BJ (cell line): ENCODE data around the gene EME2. TPM values are rescaled to one million over a fixed set of nuclear protein-coding genes. Genes with fewer than 3 reads are reported as not detected.

Experiments used
- CTCF ChIA-PET: fragments of 350-600 bp; formaldehyde crosslinking; extraction: SDS; loops from one replicate; lab custom pipeline; 2021; ENCODE audit warnings: antibody characterized with exemption, inconsistent platforms; lab: Yijun Ruan, JAX
- POLR2A ChIA-PET: fragments of 300-600 bp; sonication (Branson Sonifier 250); formaldehyde crosslinking; extraction: SDS; loops from one replicate; lab custom pipeline; 2021; ENCODE audit warnings: antibody characterized with exemption; lab: Charles Lee
- DNase-seq: peaks from one replicate; pipeline ENCODE4 v3.0.0-alpha.2; 2011; ENCODE audit warnings: low read depth
- H3K27me3 ChIP-seq: 2 replicates; pipeline ENCODE4 v1.6.0; 2011; ENCODE audit warnings: low read length; ENCODE audit not compliant: control insufficient read depth, insufficient read depth
- H3K36me3 ChIP-seq: 2 replicates; pipeline ENCODE4 v1.5.1; 2011; ENCODE audit warnings: low read length; ENCODE audit not compliant: control insufficient read depth, insufficient read depth
- H3K4me3 ChIP-seq: 2 replicates; pipeline ENCODE4 v1.5.1; 2011; ENCODE audit warnings: low read depth, mild to moderate bottlenecking, control low read depth, low read length
- polyA plus RNA-seq: library from polyadenylated mRNA; depleted of rRNA; stranded (reverse); fragments of >200 nt; gene quantifications from 2 replicates; pipeline ENCODE4 v1.2.3, GENCODE V29; 2011
- TF ChIP-seq, protein P1 (sequence below): IDR thresholded peaks from 2 replicates; pipeline ENCODE4 v1.5.1; 2011; ENCODE audit warnings: low read depth, mild to moderate bottlenecking, control low read depth, inconsistent platforms, low read length, moderate library complexity; ENCODE audit not compliant: insufficient read depth

EME2 gene
- polyA plus RNA-seq, 1 experiment = 4.0 TPM

GRCh38 chr16:1817716-1818115 is 45.1 kb downstream of the EME2 start:
- ChIA-PET POLR2A (no interaction called here), CTCF (no interaction called here)
- Histone ChIP-seq H3K36me3 (peaks cover 23% of the 10 kb centered on the region), H3K27me3 (no peaks in the 10 kb centered on the region), H3K4me3 (no peak overlapping the region)
- no peak for DNase-seq
- TF ChIP-seq, protein P1, sequence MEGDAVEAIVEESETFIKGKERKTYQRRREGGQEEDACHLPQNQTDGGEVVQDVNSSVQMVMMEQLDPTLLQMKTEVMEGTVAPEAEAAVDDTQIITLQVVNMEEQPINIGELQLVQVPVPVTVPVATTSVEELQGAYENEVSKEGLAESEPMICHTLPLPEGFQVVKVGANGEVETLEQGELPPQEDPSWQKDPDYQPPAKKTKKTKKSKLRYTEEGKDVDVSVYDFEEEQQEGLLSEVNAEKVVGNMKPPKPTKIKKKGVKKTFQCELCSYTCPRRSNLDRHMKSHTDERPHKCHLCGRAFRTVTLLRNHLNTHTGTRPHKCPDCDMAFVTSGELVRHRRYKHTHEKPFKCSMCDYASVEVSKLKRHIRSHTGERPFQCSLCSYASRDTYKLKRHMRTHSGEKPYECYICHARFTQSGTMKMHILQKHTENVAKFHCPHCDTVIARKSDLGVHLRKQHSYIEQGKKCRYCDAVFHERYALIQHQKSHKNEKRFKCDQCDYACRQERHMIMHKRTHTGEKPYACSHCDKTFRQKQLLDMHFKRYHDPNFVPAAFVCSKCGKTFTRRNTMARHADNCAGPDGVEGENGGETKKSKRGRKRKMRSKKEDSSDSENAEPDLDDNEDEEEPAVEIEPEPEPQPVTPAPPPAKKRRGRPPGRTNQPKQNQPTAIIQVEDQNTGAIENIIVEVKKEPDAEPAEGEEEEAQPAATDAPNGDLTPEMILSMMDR = no peak

GRCh38 chr16:1818204-1818872 is 45.7 kb downstream of the EME2 start:
- DNase-seq = no peak
- Histone ChIP-seq H3K36me3 (peaks cover 23% of the 10 kb centered on the region), H3K4me3 (no peak overlapping the region), H3K27me3 (no peaks in the 10 kb centered on the region)
- POLR2A ChIA-PET = no interaction called here
- CTCF ChIA-PET = no interaction called here
- TF ChIP-seq, protein P1 = no peak

DNA sequence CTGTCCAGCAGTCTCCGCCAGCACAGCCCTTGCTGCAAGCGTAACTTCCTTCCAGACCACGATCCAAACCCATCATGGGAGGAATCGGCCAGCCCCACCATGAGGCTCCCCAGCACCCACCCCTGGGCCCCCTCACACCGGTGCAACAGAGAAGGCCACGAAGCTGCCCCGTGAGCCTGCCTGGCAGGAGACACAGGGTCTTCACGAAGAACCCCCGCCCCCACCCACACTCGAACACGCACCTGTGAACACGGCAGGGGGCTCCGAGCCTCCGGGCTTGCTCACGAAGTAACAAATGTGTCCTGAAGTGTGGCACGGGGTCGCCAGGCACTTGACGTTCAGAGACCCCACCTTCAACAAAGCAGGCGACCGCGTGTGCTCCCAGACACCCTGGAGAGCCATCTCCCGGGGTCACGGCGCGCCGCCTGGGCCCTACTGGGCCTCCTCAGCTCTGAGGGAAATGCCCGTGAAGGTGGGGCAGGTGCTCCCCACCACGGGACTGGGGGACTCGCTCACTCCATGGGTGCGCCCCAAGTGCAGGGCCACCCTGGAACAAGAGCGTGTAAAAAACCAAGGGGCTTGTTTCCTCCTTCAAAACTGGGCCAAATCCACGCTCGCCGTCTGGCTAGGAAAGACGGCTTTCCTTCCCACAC is 46.4 kb downstream of the EME2 start:
- no peak for DNase-seq
- Histone ChIP-seq H3K36me3 (peaks cover 22% of the 10 kb centered on the region), H3K27me3 (no peaks in the 10 kb centered on the region), H3K4me3 (no peak overlapping the region)
- CTCF ChIA-PET = no interaction called here
- POLR2A ChIA-PET = no interaction called here
- TF ChIP-seq, protein P1 = no peak

DNA sequence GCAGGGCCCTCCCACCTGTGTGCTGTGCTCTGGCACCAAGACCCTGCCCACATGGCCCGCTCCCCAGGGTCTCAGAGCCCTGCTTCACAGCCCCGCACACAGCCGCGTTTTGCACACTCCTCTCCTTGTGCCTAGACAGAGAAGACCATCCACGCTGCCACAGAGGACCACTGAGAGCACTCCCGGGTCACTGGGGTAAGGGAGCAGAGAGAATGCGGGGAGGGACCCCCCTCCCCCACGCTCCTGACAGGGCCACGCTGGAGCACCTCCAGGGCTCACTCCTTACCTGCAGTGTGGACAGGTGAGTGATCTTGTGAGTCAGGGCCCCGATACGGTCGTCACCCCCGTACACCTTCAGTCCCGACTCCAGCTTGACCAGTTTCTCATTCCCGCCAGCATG is 47.0 kb downstream of the EME2 start:
- TF ChIP-seq, protein P1 = no peak
- H3K36me3 ChIP-seq = peaks cover 22% of the 10 kb centered on the region
- ChIA-PET POLR2A (no interaction called here), CTCF (no interaction called here)
- DNase-seq = no peak
- H3K4me3 ChIP-seq = no peak overlapping the region
- H3K27me3 ChIP-seq = no peaks in the 10 kb centered on the region

DNA sequence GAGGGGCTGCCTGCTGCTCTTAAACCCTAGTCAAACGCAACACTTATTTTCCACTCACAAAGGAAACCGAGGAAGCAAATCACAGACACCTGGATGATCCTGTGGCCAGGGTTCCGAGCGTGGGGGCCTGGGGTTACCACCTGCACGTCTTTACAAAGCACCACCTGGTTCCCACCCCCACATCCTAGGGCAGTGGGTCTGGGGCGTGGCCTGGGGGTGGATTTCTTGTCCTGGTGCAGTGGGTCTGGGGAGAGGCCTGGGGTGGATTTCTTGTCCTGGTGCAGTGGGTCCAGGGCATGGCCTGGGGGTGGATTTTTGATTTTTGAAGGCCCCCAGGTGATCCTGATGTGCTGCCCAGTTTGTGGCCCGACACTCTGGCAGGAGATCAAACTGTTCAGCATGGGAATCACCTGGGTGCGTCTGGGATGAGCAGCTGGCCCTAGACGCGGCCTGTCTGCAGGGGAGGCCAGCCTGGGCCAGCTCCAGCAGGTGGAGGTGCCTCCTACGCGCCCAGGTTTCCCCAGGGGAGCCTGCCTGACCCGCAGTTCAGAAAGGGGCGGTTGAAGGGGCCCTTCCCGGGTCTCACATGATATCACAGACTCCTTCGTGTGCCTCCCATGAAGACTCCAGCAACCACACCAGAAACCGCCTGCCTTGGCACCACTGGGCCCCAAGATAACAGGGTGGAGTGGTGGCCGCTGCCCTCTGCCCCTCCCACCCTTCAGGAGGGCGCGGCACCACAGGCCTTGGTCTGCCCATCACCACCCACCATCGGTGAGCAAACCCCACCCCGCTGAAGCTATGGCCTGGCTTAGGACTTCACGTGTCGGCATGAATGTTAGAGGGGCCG is 47.7 kb downstream of the EME2 start:
- no peak overlapping the region for H3K4me3 ChIP-seq
- POLR2A ChIA-PET = no interaction called here
- TF ChIP-seq, protein P1 = no peak
- no peaks in the 10 kb centered on the region for H3K27me3 ChIP-seq
- H3K36me3 ChIP-seq = peaks cover 22% of the 10 kb centered on the region
- no peak for DNase-seq
- CTCF ChIA-PET = no interaction called here
